ENCODE results near the gene CACNA1D. TPM values are rescaled to one million over a fixed set of nuclear protein-coding genes. Genes with fewer than 3 reads are reported as not detected.

The CACNA1D gene
- total RNA-seq, 4 donors from 2014 or later: 0.75 to 2.5 (median 1.2) TPM

GRCh38 chr3:53775018-53775417, 280.6 kb downstream of the CACNA1D start:
- intact Hi-C loops (cut with DNase I): no loop called here
- Histone ChIP-seq H3K36me3 (no peaks in the 10 kb centered on the region), H3K27ac (replicated peaks in 1 of 4) (no peak overlapping the region), H3K4me3 (no peak overlapping the region), H3K27me3 (no peaks in the 10 kb centered on the region), H3K9me3 (no peaks in the 10 kb centered on the region), H3K4me1 (peaks cover 0 to 22% (median 20%) of the 10 kb centered on the region in 4 donors)
- no peak for DNase-seq (ENCODE audit: extremely low spot score)
- WGBS: 92% methylated on average over 5 of the region's 5 CpGs
- TF ChIP-seq POLR2A (IDR thresholded peaks at IDR 0.05; ENCODE audit: low read depth) (no peak), CTCF (IDR thresholded peaks at IDR 0.05) (no peak), POLR2AphosphoS5 (IDR thresholded peaks at IDR 0.05) (no peak), EP300 (IDR thresholded peaks at IDR 0.05) (no peak)

DNA sequence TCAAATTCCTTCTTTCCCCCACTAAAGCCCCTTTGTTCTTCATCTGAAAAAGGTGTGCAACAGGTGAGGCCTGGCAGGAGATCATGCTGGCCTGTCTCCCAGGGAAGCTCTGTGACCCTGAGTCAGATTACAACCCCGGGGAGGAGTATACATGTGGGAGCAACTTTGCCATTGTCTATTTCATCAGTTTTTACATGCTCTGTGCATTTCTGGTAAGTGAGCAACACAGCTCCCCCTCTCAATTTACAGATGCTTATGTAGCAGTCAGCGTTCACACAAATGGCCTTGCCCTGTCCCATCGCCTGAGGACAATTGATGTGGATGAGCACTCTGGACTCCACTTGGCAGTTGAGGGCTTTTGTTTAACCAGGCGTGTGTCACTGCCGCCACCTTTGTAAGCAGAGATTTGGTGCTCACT, 281.4 kb downstream of the CACNA1D start:
- Histone ChIP-seq H3K4me1 (peaks cover 0 to 22% (median 20%) of the 10 kb centered on the region in 4 donors), H3K9me3 (no peaks in the 10 kb centered on the region), H3K4me3 (no peak overlapping the region), H3K27me3 (no peaks in the 10 kb centered on the region), H3K36me3 (no peaks in the 10 kb centered on the region), H3K27ac (replicated peaks in 1 of 4) (no peak overlapping the region)
- intact Hi-C loops (cut with DNase I): no loop called here
- DNase-seq (ENCODE audit: extremely low spot score): no peak
- TF ChIP-seq CTCF (IDR thresholded peaks at IDR 0.05) (no peak), POLR2AphosphoS5 (IDR thresholded peaks at IDR 0.05) (no peak), POLR2A (IDR thresholded peaks at IDR 0.05; ENCODE audit: low read depth) (no peak), EP300 (IDR thresholded peaks at IDR 0.05) (no peak)
- WGBS: 86% methylated on average over 3 of the region's 5 CpGs

GRCh38 chr3:53776494-53777101, 282.2 kb downstream of the CACNA1D start:
- no peaks in the 10 kb centered on the region for H3K36me3 ChIP-seq
- intact Hi-C loops (cut with DNase I): no loop called here
- 53% methylated on average over 9 of the region's 9 CpGs for WGBS
- no peak overlapping the region for H3K4me3 ChIP-seq
- TF ChIP-seq POLR2A (IDR thresholded peaks at IDR 0.05; ENCODE audit: low read depth): no peak
- TF ChIP-seq POLR2AphosphoS5 (IDR thresholded peaks at IDR 0.05): no peak
- no peak for TF ChIP-seq EP300 (IDR thresholded peaks at IDR 0.05)
- TF ChIP-seq CTCF (IDR thresholded peaks at IDR 0.05): no peak
- no peak overlapping the region for H3K27ac ChIP-seq (replicated peaks in 1 of 4)
- no peaks in the 10 kb centered on the region for H3K9me3 ChIP-seq
- peaks cover 0 to 22% (median 20%) of the 10 kb centered on the region in 4 donors for H3K4me1 ChIP-seq
- no peak for DNase-seq (ENCODE audit: extremely low spot score)
- H3K27me3 ChIP-seq: no peaks in the 10 kb centered on the region

GRCh38 chr3:53777468-53777867, 283.1 kb downstream of the CACNA1D start:
- Histone ChIP-seq H3K36me3 (no peaks in the 10 kb centered on the region), H3K27ac (replicated peaks in 1 of 4) (no peak overlapping the region), H3K9me3 (no peaks in the 10 kb centered on the region), H3K27me3 (no peaks in the 10 kb centered on the region), H3K4me1 (peaks cover 0 to 22% (median 20%) of the 10 kb centered on the region in 4 donors), H3K4me3 (no peak overlapping the region)
- intact Hi-C loops (cut with DNase I): no loop called here
- no peak for DNase-seq (ENCODE audit: extremely low spot score)
- WGBS: 89% methylated on average over 8 of the region's 8 CpGs
- TF ChIP-seq POLR2AphosphoS5 (IDR thresholded peaks at IDR 0.05) (no peak), EP300 (IDR thresholded peaks at IDR 0.05) (no peak), CTCF (IDR thresholded peaks at IDR 0.05) (no peak), POLR2A (IDR thresholded peaks at IDR 0.05; ENCODE audit: low read depth) (no peak)

- no peak for DNase-seq (ENCODE audit: extremely low spot score)
- TF ChIP-seq POLR2AphosphoS5 (IDR thresholded peaks at IDR 0.05) (no peak), CTCF (IDR thresholded peaks at IDR 0.05) (no peak), EP300 (IDR thresholded peaks at IDR 0.05) (no peak), POLR2A (IDR thresholded peaks at IDR 0.05; ENCODE audit: low read depth) (no peak)
- intact Hi-C loops (cut with DNase I): no loop called here
- H3K4me1 ChIP-seq: peaks cover 0 to 15% (median 13%) of the 10 kb centered on the region in 4 donors
- 90% methylated on average over 3 of the region's 3 CpGs for WGBS
- H3K36me3 ChIP-seq: no peaks in the 10 kb centered on the region
- no peaks in the 10 kb centered on the region for H3K27me3 ChIP-seq
- H3K9me3 ChIP-seq: no peaks in the 10 kb centered on the region
- no peak overlapping the region for H3K27ac ChIP-seq (replicated peaks in 1 of 4)
- no peak overlapping the region for H3K4me3 ChIP-seq
These were observed 283.7 kb downstream of the CACNA1D start for GRCh38 chr3:53778153-53778552.

Measured in esophagus muscularis mucosa (tissue), 4 donors.